Measurements from ENCODE around the gene NATD1.

The NATD1 gene

DNA sequence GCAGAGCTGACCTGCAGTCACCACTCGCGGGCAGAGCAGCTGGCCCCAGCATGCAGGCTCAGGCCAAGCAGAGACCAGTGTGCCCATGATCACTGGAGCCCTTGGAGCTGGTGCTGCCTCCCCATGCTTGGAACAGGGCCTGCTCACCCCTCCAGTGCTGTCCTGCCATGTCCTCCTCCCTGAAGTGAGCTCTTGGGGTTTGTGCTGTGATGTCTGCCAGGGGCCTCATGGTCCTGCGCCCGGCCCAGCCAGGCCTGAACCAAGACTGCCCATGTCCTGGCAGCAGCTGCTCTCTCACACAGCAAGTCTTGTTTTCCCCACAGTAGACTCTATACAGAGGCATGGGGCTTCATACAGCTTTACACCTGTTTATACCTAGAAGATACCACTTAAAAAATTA is 63.8 kb downstream of the NATD1 start:
- DNase-seq: no peak
